Measurements from ENCODE around the gene BBS1.
A peak's percentile ranks its signal among the peaks of the same experiment; 100 is the strongest.

BBS1 gene

DNA sequence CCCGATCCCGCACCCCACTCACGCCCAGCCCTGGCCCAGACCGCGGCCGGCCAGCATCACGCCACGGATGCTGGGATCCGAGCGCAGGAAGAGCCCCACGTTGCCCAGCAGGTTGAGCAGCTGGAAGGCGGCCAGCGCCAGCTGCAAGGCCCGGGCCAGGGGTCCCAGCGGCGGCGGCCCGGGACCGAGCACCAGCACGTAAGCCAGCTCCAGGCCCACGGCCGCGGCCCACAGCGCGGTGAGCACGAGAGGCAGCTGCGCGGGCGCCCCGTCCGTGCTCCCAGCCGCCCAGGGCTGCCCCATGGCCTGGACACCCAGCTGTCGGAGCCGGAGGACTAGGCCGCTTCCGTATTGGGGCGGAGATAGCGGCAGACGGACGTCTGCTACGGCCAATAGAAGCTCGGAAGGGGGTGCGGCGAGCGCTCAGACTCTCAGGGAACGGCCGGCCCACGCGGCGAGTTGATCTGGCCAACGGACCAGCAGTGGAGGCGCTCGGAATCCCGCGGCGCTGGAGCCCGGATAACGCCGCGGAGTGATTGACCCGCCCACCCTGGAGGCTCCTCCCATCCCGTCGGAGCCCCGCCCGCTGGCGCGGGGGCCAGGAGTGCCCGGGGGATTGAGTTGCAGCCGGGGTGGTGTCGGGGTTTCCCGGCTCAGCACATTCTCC is 35.4 kb downstream of the BBS1 start, which contains the start of gene ZDHHC24:
TSS of gene ZDHHC24 (minus strand) at position 348 of the 667 bp plus-strand sequence. CDS start at position 303, 45 bp downstream.
- intact Hi-C loops (cut with DNase I; ENCODE audit: low total_unique reads): no loop called here
- TF ChIP-seq CTCF (IDR thresholded peaks at IDR 0.05): no peak
- Histone ChIP-seq H3K4me1 (peaks cover 0 to 41% (median 27%) of the 10 kb centered on the region in 4 donors), H3K4me3 (peak within 1 kb of the TSS; percentile 68 to 94), H3K27me3 (no peaks in the 10 kb centered on the region), H3K9me3 (no peaks in the 10 kb centered on the region), H3K27ac (peak within 1 kb of the TSS; percentile 72 to 80), H3K36me3 (peaks cover 0 to 28% (median 10%) of the 10 kb centered on the region in 3 donors)
- DNase-seq: peak; percentile 98 to 99

- Histone ChIP-seq H3K27ac (peak within 1 kb of the TSS; percentile 72 to 80), H3K4me1 (peaks cover 0 to 41% (median 27%) of the 10 kb centered on the region in 4 donors), H3K4me3 (peak within 1 kb of the TSS; percentile 68 to 94), H3K27me3 (no peaks in the 10 kb centered on the region), H3K36me3 (peaks cover 0 to 21% (median 9%) of the 10 kb centered on the region in 3 donors), H3K9me3 (no peaks in the 10 kb centered on the region)
- peak; percentile 69 to 87 for DNase-seq
- intact Hi-C loops (cut with DNase I; ENCODE audit: low total_unique reads): no loop called here
- TF ChIP-seq CTCF (IDR thresholded peaks at IDR 0.05): no peak
Observed at GRCh38 chr11:66546368-66546965, 36.0 kb downstream of the BBS1 start, which contains the start of gene ACTN3. ACTN3 (plus strand) TSS chr11:66546903; CDS start chr11:66546938, 35 bp downstream.

DNA sequence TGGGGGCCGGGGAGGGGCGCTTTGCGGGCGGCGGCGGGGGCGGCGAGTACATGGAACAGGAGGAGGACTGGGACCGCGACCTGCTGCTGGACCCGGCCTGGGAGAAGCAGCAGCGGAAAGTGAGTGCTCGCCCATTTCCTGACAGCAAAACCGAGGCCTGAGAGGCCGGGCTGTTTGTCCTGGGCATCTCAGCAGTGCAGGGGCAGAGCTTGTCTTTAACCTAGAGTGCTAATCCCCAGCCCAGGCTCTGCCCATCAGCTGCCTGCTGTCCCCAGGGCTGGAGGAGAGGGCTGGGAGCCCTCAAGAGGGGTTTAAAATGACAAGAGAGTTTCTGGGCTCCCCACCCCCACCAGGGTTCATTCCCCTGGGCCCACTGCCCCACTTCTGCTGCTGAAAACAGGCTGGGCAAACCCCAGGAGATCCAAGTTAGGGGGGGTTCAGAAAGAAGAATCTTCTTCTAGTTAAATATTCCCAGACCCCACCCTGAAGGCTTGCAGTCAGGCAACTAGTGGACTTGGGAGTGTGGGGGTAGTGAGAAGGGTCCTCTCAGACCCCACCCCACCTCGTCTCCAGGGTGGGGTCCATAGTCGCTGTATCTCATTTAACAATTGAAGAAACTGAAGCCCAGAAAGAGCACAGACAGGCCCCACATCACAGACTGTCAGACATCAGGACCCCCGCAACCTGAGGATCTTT is 36.7 kb downstream of the BBS1 start:
- Histone ChIP-seq H3K27ac (peak overlapping the region; percentile 72 to 80), H3K36me3 (peaks cover 0 to 15% (median 3%) of the 10 kb centered on the region in 3 donors), H3K9me3 (no peaks in the 10 kb centered on the region), H3K4me3 (peak overlapping the region; percentile 68 to 94), H3K4me1 (peaks cover 0 to 41% (median 27%) of the 10 kb centered on the region in 4 donors), H3K27me3 (no peaks in the 10 kb centered on the region)
- TF ChIP-seq CTCF (IDR thresholded peaks at IDR 0.05): no peak
- no peak for DNase-seq
- intact Hi-C loops (cut with DNase I; ENCODE audit: low total_unique reads): no loop called here

DNA sequence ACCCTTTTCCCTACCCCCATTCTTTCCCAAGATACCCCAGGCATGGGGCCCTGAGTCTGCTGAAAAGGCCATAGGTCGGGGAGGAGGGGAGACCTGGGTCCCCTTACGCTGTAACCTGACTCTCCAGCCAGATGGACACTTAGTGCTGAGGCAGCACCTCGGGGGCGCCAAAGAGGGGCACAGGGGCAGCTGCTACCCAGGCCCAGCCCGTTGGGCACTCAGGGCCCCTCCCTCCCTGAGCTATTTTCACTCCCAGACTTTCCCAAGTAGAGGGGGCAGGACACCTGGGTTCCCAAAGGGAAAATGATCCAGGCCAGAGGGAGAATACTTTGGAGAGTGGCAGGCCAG is 37.2 kb downstream of the BBS1 start:
- peaks cover 0 to 41% (median 27%) of the 10 kb centered on the region in 4 donors for H3K4me1 ChIP-seq
- intact Hi-C loops (cut with DNase I; ENCODE audit: low total_unique reads): no loop called here
- H3K36me3 ChIP-seq: peaks cover 0 to 10% (median 0%) of the 10 kb centered on the region in 3 donors
- no peak for TF ChIP-seq CTCF (IDR thresholded peaks at IDR 0.05)
- no peak for DNase-seq
- no peaks in the 10 kb centered on the region for H3K27me3 ChIP-seq
- no peak overlapping the region for H3K4me3 ChIP-seq
- H3K9me3 ChIP-seq: no peaks in the 10 kb centered on the region
- H3K27ac ChIP-seq: peak overlapping the region in 1 of 2 donors; percentile 17

GRCh38 chr11:66548041-66548440 is 37.6 kb downstream of the BBS1 start:
- H3K27ac ChIP-seq: no peak overlapping the region
- H3K4me1 ChIP-seq: peaks cover 0 to 40% (median 27%) of the 10 kb centered on the region in 4 donors
- H3K9me3 ChIP-seq: no peaks in the 10 kb centered on the region
- H3K27me3 ChIP-seq: no peaks in the 10 kb centered on the region
- H3K4me3 ChIP-seq: no peak overlapping the region
- no peak for DNase-seq
- intact Hi-C loops (cut with DNase I; ENCODE audit: low total_unique reads): no loop called here
- TF ChIP-seq CTCF (IDR thresholded peaks at IDR 0.05): no peak
- peaks cover 0 to 5% (median 0%) of the 10 kb centered on the region in 3 donors for H3K36me3 ChIP-seq
